Activated CD8-positive, alpha-beta memory T cell treated with anti-CD3 and anti-CD28 coated beads, Interleukin-2, amount 50 U/mL, for 24 hours (primary cell): ENCODE results near the gene METTL1.

ENCODE experiments used
- DNase-seq: peaks from one replicate; pipeline ENCODE4 v3.0.0-alpha.2; 2020; ENCODE audit errors: extremely low read depth

METTL1 gene

DNA sequence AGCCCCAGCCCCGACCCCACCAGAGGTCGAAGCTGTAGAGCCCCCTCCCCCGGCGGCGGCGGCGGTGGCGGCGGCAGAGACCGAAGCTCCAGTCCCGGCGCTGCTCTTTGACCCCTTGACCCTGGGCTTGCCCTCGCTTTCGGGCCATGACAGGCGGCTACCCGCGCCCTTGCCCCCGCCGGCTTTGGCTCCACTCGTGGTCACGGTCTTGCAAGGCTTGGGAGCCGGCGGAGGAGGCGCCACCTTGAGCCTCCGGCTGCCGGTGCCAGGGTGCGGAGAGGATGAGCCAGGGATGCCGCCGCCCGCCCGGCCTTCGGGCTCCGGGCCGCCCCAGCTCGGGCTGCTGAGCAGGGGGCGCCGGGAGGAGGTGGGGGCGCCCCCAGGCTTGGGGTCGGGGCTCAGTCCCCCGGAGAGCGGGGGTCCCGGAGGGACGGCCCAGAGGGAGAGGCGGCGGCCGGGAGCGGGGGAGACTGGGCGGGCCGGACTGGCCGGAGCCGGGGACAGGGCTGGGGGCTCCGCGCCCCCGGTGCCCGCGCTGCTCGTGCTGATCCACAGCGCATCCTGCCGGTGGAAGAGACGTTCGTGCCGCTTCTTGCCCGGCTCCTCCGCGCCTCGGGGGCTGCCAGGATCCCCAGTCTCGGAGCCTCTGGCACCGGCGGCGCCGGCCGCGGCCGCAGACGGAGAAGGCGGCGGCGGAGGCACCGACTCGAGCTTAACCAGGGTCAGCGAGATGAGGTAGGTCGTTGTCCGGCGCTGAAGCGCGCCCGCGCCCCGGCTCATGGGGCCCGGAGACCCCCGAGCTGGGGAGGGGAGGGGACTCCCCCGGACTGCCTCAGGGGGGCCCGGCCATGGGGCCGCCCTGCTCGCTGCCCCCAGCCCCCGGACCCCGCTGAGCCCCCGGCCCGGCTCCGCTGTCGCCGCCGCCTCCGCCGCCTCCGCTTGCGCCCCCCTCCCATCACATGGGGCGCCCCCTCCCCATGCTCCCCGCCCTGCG is 34.1 kb downstream of the METTL1 start:
- DNase-seq: no peak

DNA sequence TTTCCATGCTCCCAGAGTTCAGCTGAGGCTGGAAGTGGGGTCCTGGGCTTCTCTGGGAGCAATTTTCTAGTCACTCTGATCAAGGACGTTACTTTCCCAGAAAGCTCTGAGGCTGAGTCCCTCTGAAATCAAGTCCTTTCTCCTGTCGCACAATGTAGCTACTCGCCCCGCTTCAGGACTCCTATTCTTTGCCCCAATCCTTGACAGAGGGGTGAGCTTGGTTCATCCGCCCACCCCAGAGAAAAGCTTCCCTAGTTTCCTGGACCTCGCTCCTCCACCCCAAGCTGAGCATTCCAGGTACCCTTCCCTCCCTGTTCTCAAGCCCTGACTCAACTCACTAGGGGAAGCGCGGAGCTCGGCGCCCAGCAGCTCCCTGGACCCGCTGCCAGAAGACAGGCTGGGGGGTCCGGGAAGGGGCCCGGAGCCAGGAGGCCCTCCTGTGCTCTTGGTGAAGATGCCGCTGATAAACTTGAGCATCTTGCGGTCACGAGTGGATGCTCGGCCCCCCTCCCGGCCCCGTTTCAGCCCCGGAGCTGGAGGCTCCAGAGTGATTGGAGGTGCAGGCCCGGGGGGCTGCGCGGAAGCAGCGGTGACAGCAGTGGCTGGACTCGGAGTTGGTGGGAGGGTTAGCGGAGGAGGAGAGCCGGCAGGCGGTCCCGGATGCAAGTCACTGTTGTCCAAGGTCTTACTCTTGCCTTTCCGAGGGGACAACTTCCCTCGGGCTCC is 35.0 kb downstream of the METTL1 start:
- no peak for DNase-seq

DNA sequence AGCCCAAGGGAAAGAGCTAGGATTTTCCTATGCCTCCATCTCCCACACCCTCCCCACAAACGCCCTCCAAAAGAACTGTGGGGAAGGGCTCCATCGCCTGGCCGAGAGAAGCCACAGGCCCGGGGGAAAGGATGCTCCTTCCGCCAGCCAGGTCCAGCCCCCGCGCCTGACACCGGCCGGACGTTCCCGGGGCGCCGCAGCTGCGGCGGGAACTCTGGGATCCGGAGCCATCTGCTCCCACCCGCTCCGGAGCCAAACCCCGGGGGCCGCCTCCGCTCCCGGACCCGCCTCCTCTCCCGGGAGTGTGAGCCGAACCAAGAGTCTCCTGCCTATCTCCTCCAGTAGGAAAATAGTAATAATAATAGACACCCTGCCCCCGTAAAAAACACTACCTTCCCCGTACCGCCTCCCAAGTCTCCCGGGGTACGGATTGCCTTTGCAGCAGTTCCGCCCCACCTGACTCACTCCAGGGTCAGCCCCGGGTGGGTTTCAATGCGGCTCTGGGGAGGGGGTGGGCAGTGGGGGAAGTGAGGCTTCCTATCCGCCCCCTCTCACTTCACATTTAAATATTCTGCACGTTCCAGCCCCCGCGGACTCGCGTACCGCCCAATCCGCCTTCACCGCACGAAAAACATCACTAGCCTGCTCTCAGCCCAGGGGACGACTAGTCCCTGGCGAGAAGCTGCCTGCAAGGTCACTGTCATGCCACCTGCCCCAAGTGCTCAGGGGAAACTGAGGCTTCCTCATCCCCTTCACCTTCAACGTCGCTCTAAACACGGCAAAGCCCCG is 35.8 kb downstream of the METTL1 start:
- no peak for DNase-seq

DNA sequence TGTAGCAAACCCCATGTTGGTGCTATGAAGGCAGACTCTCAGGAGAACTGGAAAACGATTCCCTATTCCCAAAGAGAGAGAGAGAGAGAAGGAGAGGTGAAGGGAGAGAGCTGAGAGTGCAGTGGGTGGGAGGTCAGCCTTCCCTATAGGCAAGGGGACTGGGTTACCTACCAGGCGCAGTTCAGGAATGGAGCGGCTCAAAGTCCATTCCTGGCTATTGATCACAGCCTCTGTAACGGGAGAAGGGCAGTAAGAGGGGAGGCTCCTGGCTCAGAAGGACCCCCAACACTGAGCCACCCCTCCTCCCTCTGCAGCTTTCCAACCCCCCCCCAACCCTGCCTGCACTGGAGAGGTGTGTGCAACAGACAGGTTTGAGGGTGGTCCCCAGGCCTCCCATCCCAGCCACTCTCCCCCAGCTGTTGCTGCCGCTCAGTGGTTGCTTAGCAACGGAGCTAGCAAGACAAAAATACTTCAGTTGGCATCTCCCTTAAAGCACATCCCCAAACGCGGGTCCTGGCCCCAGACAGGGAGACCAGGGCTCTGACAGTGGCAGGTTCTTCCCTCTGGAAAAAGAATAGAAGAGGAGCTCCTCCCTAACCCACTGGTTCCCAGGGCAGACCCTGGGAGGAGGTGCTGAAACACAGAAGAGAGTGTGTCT is 36.6 kb downstream of the METTL1 start:
- no peak for DNase-seq

- DNase-seq: no peak
Measured at GRCh38 chr12:57734591-57734990, 37.3 kb downstream of the METTL1 start.

DNA sequence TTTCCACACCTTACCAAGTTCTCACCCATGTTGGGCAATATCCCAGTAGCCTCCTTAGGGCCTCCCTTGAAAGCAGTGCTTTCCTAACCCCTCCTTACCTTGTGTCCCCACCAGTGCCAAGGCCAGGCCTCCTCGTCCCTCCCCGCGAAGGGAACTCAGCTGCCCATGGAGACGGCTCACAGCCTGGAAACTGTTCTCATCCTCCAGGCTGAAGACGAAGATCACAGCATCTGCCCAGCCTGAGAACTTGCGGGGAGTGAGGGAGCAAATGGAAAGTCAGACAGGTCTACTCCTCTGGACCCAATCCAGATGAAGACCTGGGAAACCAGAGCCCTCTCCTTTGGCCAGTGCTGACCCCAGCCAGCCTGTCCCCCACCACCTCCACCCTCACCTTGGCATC is 38.0 kb downstream of the METTL1 start:
- DNase-seq: no peak

DNA sequence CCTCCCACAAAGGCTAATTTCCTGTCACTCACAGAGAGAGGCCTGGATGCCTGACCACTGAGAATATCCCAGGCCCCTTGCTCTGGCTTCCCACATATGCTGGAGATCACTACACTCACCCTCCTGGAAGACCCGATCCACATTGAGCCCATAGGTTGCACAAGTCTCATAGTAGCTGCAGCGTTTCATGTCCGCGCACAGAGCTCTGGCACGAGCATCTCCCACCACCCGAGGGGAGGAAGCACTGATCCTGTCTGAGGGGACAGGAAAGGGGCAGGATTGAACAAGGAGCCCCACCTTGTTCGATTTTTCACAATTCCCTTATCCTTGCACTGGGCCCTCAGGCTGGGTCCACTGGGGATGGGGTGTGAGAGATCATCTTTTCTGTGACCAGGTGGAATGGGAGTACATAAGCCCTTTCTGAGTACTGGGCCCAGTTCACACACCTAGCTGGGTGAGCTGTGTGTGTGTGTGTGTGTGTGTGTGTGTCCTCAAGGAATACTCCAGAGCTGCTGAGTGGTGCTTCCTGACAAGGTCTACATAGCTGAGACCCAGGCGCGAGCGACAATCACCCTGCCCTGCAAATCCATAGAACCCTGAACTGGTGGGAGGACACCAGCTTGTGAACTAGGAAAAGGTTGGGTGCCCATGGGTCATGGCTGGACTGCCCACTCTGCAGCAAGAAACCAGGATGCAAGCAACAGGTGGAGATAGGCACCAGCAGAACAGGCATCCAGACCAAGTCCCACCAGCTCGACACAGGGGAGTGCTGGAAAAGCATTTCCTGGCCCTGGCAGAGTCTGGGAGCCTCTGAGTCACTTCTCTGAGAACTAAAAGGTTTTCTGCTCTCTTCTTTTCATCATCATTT is 38.9 kb downstream of the METTL1 start:
- no peak for DNase-seq

GRCh38 chr12:57732270-57732669 is 39.6 kb downstream of the METTL1 start:
- DNase-seq: no peak

DNA sequence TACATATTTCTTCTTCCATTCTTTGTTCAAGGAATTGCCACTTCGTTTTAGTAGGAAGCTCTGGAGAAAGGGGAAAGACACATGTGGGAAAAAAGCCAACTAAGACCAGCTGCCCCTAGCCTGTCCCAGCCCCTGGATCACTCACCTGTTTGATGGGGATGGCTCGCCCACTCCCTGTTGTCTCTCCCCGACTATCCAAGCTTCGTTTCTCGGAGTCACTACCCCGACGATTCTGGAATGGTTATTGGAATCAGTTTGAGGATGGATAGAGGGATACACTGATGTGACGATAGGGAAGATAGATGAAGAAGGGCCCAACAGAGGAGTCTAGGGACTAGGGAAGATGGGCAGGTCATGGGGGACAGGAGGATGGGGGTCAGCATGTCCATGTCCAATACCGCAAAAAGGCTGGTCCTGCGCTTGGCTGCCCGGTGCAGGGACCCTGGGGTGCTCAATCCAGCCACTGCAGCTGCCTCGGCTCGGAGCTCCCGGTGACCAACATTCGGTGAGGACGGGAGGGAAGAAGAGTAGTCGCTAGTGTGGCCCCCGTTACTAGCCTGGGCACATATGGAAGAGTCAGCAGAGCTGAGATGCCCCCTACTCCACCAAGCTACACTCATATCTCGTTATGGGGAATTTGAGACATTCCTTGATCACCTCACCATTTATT is 40.4 kb downstream of the METTL1 start:
- DNase-seq: no peak

DNA sequence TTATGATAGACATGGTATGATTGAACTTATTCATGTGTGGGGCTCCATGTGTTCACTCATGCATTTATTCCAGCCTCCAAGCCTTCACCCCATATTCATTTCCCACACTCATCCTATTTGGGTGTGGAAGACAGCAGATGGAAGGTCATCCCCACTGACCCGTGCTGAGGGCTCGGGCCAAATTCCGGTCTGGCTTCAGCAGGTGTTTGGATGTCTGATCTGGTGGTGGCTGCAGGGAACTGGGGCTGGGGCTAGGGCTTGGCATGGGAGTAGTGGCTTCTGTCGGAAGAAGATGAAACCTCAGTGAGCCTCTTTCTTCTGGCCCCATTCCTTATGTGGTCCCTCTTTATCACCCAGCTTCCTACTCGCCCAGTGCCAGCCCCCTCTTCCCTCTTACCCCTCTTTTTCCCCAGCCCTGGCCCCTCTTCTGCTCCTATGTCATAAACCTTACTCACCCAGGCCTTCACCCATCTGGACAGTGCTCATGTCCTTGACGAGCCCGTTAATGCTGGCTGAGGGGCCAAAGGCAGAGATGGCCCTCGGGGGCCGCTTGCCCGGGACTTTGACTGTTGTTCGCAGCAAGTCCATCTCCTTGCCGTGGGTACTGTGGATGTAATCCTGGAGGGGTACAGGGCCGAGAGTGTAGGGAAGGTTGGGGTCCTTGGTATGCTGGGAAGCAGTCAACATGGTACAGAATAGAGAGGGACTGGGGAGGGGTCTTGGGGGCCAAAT is 41.4 kb downstream of the METTL1 start:
- DNase-seq: no peak

DNA sequence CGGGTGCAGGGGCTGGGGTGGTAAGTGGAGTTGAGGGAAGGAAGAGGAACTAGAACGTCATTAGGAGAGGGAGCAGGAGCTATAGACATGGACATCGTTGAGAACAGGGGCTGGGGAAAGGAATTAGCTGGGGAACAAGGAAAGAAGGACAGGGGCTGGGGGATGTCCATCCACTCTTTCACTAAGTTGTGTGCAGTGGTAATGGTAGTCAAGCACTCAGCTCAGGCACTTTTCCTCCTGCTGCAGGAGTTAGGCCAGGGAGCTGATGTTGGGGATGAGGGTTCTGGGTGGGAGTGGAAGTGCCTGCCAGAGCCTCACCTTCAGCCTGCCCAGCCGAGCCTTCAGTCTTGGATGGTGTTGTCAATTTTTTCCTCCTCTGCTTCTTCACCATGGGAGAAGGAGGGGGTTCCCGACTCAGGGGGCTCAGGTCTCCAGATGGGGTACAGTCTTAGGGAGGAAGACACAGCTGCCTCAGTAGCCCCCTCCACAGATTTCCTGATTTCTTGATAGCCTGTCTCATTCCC is 42.5 kb downstream of the METTL1 start:
- DNase-seq: no peak

DNA sequence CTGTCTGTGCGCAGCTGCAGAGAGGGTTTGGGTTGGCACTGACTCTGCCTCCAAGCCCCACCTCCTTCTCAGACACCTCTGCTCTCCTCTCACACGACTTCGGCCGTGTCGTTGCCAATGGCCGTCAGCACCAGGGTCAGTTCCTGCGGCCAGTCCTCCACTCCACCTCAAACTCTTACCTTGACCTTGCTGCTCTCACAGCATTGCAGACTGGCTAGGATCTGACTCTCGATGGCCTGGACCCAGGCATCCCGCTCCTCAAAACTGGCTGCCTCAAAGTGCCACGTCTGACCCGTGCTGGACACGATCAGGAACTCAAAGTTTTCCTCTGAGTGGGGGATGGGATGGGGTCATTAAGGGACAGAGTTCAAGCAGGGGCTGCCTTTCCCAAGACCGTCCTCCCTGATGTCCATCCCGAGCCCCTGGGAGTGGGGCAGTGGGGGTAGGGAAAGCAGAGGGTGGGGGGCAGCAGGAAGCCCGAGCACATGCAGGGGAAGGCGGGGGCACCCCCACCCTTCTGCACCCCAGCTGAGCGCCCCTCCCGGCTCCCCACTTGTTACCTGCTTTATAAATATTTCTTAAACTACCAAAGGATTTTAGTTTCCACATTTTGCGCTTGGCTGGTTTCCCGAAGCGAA is 44.0 kb downstream of the METTL1 start:
- no peak for DNase-seq

GRCh38 chr12:57726884-57727757 is 44.8 kb downstream of the METTL1 start:
- DNase-seq: no peak

DNA sequence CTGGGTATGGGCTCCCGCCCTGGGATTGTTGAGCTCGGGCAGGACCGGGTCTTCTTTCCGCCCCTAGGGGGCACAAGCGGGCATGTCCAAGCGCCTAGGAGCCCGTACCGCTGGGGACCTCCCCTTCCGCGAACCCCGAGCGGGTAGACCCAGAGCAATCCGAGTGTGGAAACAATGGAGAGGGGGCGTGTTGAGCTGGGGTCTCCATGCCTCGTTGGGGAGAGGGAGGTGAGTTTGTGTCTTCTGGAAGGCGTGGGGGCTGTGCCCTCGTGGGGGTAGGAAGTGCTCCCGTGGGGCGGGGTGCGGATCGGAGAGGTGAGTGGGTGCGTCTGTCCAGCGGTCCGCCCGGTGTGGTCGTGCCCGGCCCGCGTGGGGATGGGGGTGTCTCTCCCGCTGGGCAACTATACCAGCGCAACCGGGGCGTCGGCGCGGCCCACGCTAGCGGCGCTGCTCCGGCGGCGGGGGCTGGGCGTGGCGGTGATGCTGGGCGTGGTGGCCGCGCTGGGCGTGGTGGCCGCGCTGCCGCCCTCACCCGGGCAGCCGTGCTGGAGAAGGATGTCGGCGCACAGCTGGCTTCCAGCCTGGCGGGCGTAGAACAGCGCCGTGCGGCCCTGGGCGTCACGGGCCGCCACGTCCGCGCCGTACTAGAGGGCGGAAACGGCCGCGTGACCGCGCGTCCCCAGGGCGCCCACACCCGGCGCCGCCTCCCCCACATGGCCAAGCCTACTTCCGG is 45.6 kb downstream of the METTL1 start:
- no peak for DNase-seq

DNA sequence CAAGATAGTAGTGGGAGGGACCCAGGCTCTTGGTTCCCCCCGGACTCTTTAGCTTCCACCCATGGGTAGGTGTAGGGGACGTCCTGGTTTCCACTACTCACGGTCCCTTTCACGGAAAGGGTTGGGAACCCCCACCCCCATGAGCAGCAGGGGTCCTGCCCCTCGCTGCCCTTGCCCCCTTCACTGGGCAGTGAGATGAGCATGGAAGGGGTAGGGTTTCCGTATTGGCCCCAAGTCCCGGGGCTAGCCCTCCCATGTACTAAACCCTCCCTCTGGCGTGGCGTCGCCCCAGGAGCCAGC is 46.1 kb downstream of the METTL1 start:
- no peak for DNase-seq

GRCh38 chr12:57724936-57725740 is 46.8 kb downstream of the METTL1 start:
- DNase-seq: no peak
